ENCODE results near the gene RUNX1. TPM values are rescaled to one million over a fixed set of nuclear protein-coding genes. Genes with fewer than 3 reads are reported as not detected.

RUNX1 gene
- total RNA-seq, 1 experiment from 2014 or later, result 55.2 TPM

- Histone ChIP-seq H3K4me3 (ENCODE audit: low read length) (no peak overlapping the region), H3K27ac (ENCODE audit: low read length) (no peak overlapping the region), H3K4me1 (ENCODE audit: insufficient read depth, low read length) (peaks cover 34% of the 10 kb centered on the region), H3K79me2 (ENCODE audit: low read length) (peaks cover 30% of the 10 kb centered on the region), H4K20me1 (ENCODE audit: low read length) (no peaks in the 10 kb centered on the region), H3F3A (ENCODE audit: low read length, unreplicated experiment) (no peaks in the 10 kb centered on the region), H3K4me2 (ENCODE audit: low read length) (no peak overlapping the region), H3K9me3 (ENCODE audit: low read length) (no peaks in the 10 kb centered on the region), H3K9ac (ENCODE audit: low read length) (no peak overlapping the region), H3K36me3 (ENCODE audit: low read depth, low read length) (no peaks in the 10 kb centered on the region), H3K27me3 (ENCODE audit: low read length) (no peaks in the 10 kb centered on the region), H2AFZ (ENCODE audit: low read length) (no peak overlapping the region), H3K9me2 (replicated peaks; ENCODE audit: low read length) (no peaks in the 10 kb centered on the region)
- ChIA-PET POLR2A (ENCODE audit: unreplicated experiment) (no interaction called here), CTCF (no interaction called here)
- ATAC-seq (no peak), DNase-seq (no peak)
- no TSS peak for BruUV-seq (replicated peaks)
- TF ChIP-seq CTCF (conservative IDR thresholded peaks at IDR 0.05; ENCODE audit: low read depth, low read length) (no peak), EZH2 (IDR thresholded peaks at IDR 0.05; ENCODE audit: low read length, unreplicated experiment) (no peak), EZH2phosphoT487 (IDR thresholded peaks at IDR 0.05; ENCODE audit: borderline replicate concordance, low read length) (no peak)
- intact Hi-C loops (cut with micrococcal nuclease), result no loop called here
Measured at GRCh38 chr21:34970167-34970500, 79.0 kb downstream of the RUNX1 start.

- H3K27ac ChIP-seq (ENCODE audit: low read length), result no peak overlapping the region
- H3K79me2 ChIP-seq (ENCODE audit: low read length), result peaks cover 35% of the 10 kb centered on the region
- H3F3A ChIP-seq (ENCODE audit: low read length, unreplicated experiment), result no peaks in the 10 kb centered on the region
- H2AFZ ChIP-seq (ENCODE audit: low read length), result no peak overlapping the region
- DNase-seq, result no peak
- TF ChIP-seq CTCF (conservative IDR thresholded peaks at IDR 0.05; ENCODE audit: low read depth, low read length) (no peak), EZH2phosphoT487 (IDR thresholded peaks at IDR 0.05; ENCODE audit: borderline replicate concordance, low read length) (no peak), EZH2 (IDR thresholded peaks at IDR 0.05; ENCODE audit: low read length, unreplicated experiment) (no peak)
- no TSS peak for BruUV-seq (replicated peaks)
- H3K9me3 ChIP-seq (ENCODE audit: low read length), result no peaks in the 10 kb centered on the region
- no peaks in the 10 kb centered on the region for H3K36me3 ChIP-seq (ENCODE audit: low read depth, low read length)
- no peak overlapping the region for H3K9ac ChIP-seq (ENCODE audit: low read length)
- no peak overlapping the region for H3K4me3 ChIP-seq (ENCODE audit: low read length)
- no peaks in the 10 kb centered on the region for H3K27me3 ChIP-seq (ENCODE audit: low read length)
- no peaks in the 10 kb centered on the region for H4K20me1 ChIP-seq (ENCODE audit: low read length)
- H3K4me1 ChIP-seq (ENCODE audit: insufficient read depth, low read length), result peaks cover 39% of the 10 kb centered on the region
- ChIA-PET CTCF (no interaction called here), POLR2A (ENCODE audit: unreplicated experiment) (no interaction called here)
- no peak for ATAC-seq
- no peak overlapping the region for H3K4me2 ChIP-seq (ENCODE audit: low read length)
- H3K9me2 ChIP-seq (replicated peaks; ENCODE audit: low read length), result no peaks in the 10 kb centered on the region
- intact Hi-C loops (cut with micrococcal nuclease), result loop anchor here (5.0 kb wide), 1 partner anchor 67 kb away; no protein-coding TSS in a partner anchor
Measured at GRCh38 chr21:34969423-34970166, 79.5 kb downstream of the RUNX1 start.
